ENCODE data around the gene UFC1. TPM values are rescaled to one million over a fixed set of nuclear protein-coding genes. Genes with fewer than 3 reads are reported as not detected.

Gene UFC1
- total and polyA plus RNA-seq, 2 donors (not counting 3 experiments of a cell fraction or from before 2014, with no cell fraction given), result 102 to 149 TPM

GRCh38 chr1:161159913-161160243, 6.1 kb downstream of the UFC1 start:
- Histone ChIP-seq H4K20me1 (replicated peaks; ENCODE audit: control insufficient read depth, extremely low read depth, insufficient read depth, low read length) (no peaks in the 10 kb centered on the region), H3K27me3 (ENCODE audit: control insufficient read depth in 2 of 2, insufficient read depth in 2 of 2, low read length in 2 of 2) (no peaks in the 10 kb centered on the region), H2AFZ (ENCODE audit: low read depth, low read length) (peak overlapping the region; percentile 25), H3K4me3 (replicated peaks in 1 of 3; ENCODE audit: insufficient read depth in 1 of 3, low read depth in 1 of 3, low read length in 3 of 3) (peak overlapping the region; percentile 51 to 76 (median 65)), H3K4me1 (ENCODE audit: control insufficient read depth, extremely low read depth, insufficient read depth, low read length) (peaks cover 7% of the 10 kb centered on the region), H3K9ac (replicated peaks; ENCODE audit: extremely low read depth, insufficient read depth, low read length) (peak overlapping the region; percentile 68), H3K27ac (ENCODE audit: insufficient read depth, low read depth, low read length) (peak overlapping the region; percentile 26), H3K9me3 (replicated peaks; ENCODE audit: control insufficient read depth, insufficient read depth, low read length) (no peaks in the 10 kb centered on the region), H3K79me2 (ENCODE audit: control insufficient read depth, insufficient read depth, low read length) (peaks cover 7% of the 10 kb centered on the region), H3K36me3 (ENCODE audit: control insufficient read depth in 2 of 2, extremely low read depth in 1 of 2, insufficient read depth in 2 of 2, low read length in 2 of 2) (peaks cover 2 to 14% of the 10 kb centered on the region in 2 experiments), H3K4me2 (ENCODE audit: insufficient read depth, low read length) (peak overlapping the region; percentile 61), H3K9me1 (replicated peaks; ENCODE audit: control insufficient read depth, extremely low read depth, insufficient read depth, low read length) (no peaks in the 10 kb centered on the region)
- ChIA-PET POLR2A (no interaction called here), CTCF (no interaction called here)
- FAIRE-seq, result no peak
- BruUV-seq (replicated peaks), result no TSS peak
- no peak for TF ChIP-seq CTCF (IDR thresholded peaks at IDR 0.05; ENCODE audit: extremely low read depth in 1 of 2, insufficient read depth in 1 of 2, low read depth in 1 of 2, low read length in 2 of 2)
- no peak for TF ChIP-seq POLR2A (IDR thresholded peaks at IDR 0.05; ENCODE audit: low read depth, low read length)
- no peak for TF ChIP-seq GATA2 (IDR thresholded peaks at IDR 0.05; ENCODE audit: insufficient read depth, insufficient read length, low read depth, low read length)
- no peak for TF ChIP-seq EZH2 (IDR thresholded peaks at IDR 0.05; ENCODE audit: borderline replicate concordance, low read depth, low read length, severe bottlenecking)
- no peak for TF ChIP-seq JUN (IDR thresholded peaks at IDR 0.05; ENCODE audit: borderline replicate concordance, insufficient read depth, insufficient read length, low read depth)
- no peak for TF ChIP-seq POLR2AphosphoS5 (IDR thresholded peaks at IDR 0.05; ENCODE audit: insufficient read depth, low read depth, low read length)
- TF ChIP-seq MAX (IDR thresholded peaks at IDR 0.05; ENCODE audit: insufficient read depth, insufficient read length), result no peak
- TF ChIP-seq FOS (IDR thresholded peaks at IDR 0.05; ENCODE audit: borderline replicate concordance, insufficient read depth, low read length), result no peak
- no peak for TF ChIP-seq MYC (IDR thresholded peaks at IDR 0.05; ENCODE audit: low read depth, low read length)
- intact Hi-C loops (cut with micrococcal nuclease), result loop anchor here (2.0 kb wide), 1 partner anchor 41 kb away; the partner anchor contains the start of genes NIT1 and PFDN2
- DNase-seq (ENCODE audit: low read depth, low spot score), result no peak
- dilution Hi-C loops (cut with MboI; ENCODE audit: extremely low pct_ligation_motif_present, low sequenced_read_pairs), result no loop called here

Data from endothelial cell of umbilical vein (primary cell).